Transverse colon (tissue), 3 donors: ENCODE measurements around the gene SELENON.

Experiments used
- CTCF ChIP-seq, 5 experiments: fragments of 200-600 bp in 3 of 5; fragments of 450-650 bp in 2 of 5; sonication (generic) in 3 of 5; IDR thresholded peaks; 1 replicate in 2 of 5; 2 replicates in 3 of 5; pipeline ENCODE4 v1.5.1; 2016 to 2017; ENCODE audit warnings: antibody characterized with exemption in 5 of 5, inconsistent platforms in 3 of 5, mild to moderate bottlenecking in 2 of 5, moderate library complexity in 1 of 5
- EP300 ChIP-seq: sonication (generic); formaldehyde crosslinking; IDR thresholded peaks from one replicate; pipeline ENCODE4 v1.6.1; 2017; ENCODE audit warnings: antibody characterized with exemption, low read depth

GRCh38 chr1:25760871-25761270 is 39.1 kb upstream of the SELENON start:
- TF ChIP-seq CTCF (IDR thresholded peaks at IDR 0.05) = no peak
- TF ChIP-seq EP300 = no peak
